A673 (cell line): ENCODE results near the gene LCE7A. TPM values are rescaled to one million over a fixed set of nuclear protein-coding genes. Genes with fewer than 3 reads are reported as not detected.
A peak's percentile ranks its signal among the peaks of the same experiment; 100 is the strongest.

ENCODE experiments used
- BruUV-seq: library from RNA; stranded (reverse); fragments of 400-500 nt; replicated peaks from 2 replicates; lab custom pipeline; 2021; lab: Mats Ljungman, UMichigan
- CTCF ChIA-PET: fragments of 300-600 bp; sonication (Branson Sonifier 250); formaldehyde crosslinking; loops from one replicate; lab custom pipeline; 2022; ENCODE audit warnings: antibody characterized with exemption; lab: Charles Lee
- POLR2A ChIA-PET: fragments of 300-600 bp; sonication (Branson Sonifier 250); formaldehyde crosslinking; loops from one replicate; lab custom pipeline; 2022; ENCODE audit warnings: antibody characterized with exemption; ENCODE audit not compliant: low non-redundant PET; lab: Charles Lee
- DNase-seq: peaks from one replicate; pipeline ENCODE4 v3.0.0-alpha.2; 2015; ENCODE audit warnings: low spot score
- H3K27ac ChIP-seq: fragments of 200-600 bp; sonication (generic); 2 replicates; pipeline ENCODE4 v1.5.1; 2016; ENCODE audit warnings: mixed run types, low read depth, mild to moderate bottlenecking, mixed read lengths, antibody characterized with exemption, low read length; ENCODE audit not compliant: poor library complexity, severe bottlenecking
- H3K27me3 ChIP-seq: fragments of 200-600 bp; sonication (generic); replicated peaks from 2 replicates; pipeline ENCODE4 v1.6.1; 2017; ENCODE audit warnings: mixed run types, low read depth, mild to moderate bottlenecking, mixed read lengths, antibody characterized with exemption, low read length; ENCODE audit not compliant: insufficient read depth, poor library complexity
- H3K36me3 ChIP-seq: fragments of 200-600 bp; sonication (generic); 2 replicates; pipeline ENCODE4 v1.6.1; 2016; ENCODE audit warnings: mixed run types, mild to moderate bottlenecking, mixed read lengths, antibody characterized with exemption, low read length; ENCODE audit not compliant: insufficient read depth, poor library complexity, severe bottlenecking
- H3K4me1 ChIP-seq: fragments of 200-600 bp; sonication (generic); 2 replicates; pipeline ENCODE4 v1.6.1; 2017; ENCODE audit warnings: mixed run types, mild to moderate bottlenecking, mixed read lengths, antibody characterized with exemption, low read length; ENCODE audit not compliant: insufficient read depth, poor library complexity, severe bottlenecking
- H3K4me3 ChIP-seq: fragments of 200-600 bp; sonication (generic); 2 replicates; pipeline ENCODE4 v1.5.1; 2016; ENCODE audit warnings: low read depth, mixed run types, mild to moderate bottlenecking, mixed read lengths, low read length; ENCODE audit not compliant: poor library complexity, severe bottlenecking
- H3K9me3 ChIP-seq: fragments of 200-600 bp; sonication (generic); 2 replicates; pipeline ENCODE4 v1.6.1; 2016; ENCODE audit warnings: mixed run types, low read depth, mild to moderate bottlenecking, mixed read lengths, antibody characterized with exemption, low read length; ENCODE audit not compliant: poor library complexity, severe bottlenecking
- CTCF ChIP-seq: fragments of 300-800, 200-600 bp; sonication (generic); conservative IDR thresholded peaks from 2 replicates; pipeline ENCODE4 v1.5.1; 2017; ENCODE audit warnings: low read depth, mild to moderate bottlenecking, antibody characterized with exemption, low read length, moderate library complexity, mixed read lengths
- EZH2 ChIP-seq: fragments of 200-600 bp; sonication (generic); IDR thresholded peaks from 2 replicates; pipeline ENCODE4 v1.6.1; 2017; ENCODE audit warnings: borderline replicate concordance, low read depth, mild to moderate bottlenecking, mixed read lengths, antibody characterized with exemption, low read length; ENCODE audit not compliant: poor library complexity, severe bottlenecking
- intact Hi-C: fragments of 100-400 bp; cut with micrococcal nuclease; formaldehyde crosslinking; loops from one replicate; pipeline ENCODE4 v1.10.0; 2022; ENCODE audit not compliant: unreplicated experiment
- total RNA-seq: library from RNA; stranded (reverse); gene quantifications from 2 replicates; pipeline ENCODE4 v1.2.3, GENCODE V29; 2021

The LCE7A gene
- total RNA-seq, 1 experiment from 2014 or later, result not detected

- ChIA-PET CTCF (no interaction called here), POLR2A (no interaction called here)
- BruUV-seq, result no TSS peak
- H3K4me1 ChIP-seq, result no peaks in the 10 kb centered on the region
- no peaks in the 10 kb centered on the region for H3K9me3 ChIP-seq
- intact Hi-C loops, result loop anchor here (5.0 to 10.0 kb wide), 3 partner anchors 181 to 349 kb away; partner anchors contain the start of gene SPRR2A
- H3K36me3 ChIP-seq, result no peaks in the 10 kb centered on the region
- H3K27ac ChIP-seq, result no peak overlapping the region
- no peak for DNase-seq
- TF ChIP-seq CTCF (no peak), EZH2 (no peak)
- no peak overlapping the region for H3K4me3 ChIP-seq
- H3K27me3 ChIP-seq, result no peaks in the 10 kb centered on the region
Measured at GRCh38 chr1:152873495-152873894, 13.7 kb downstream of the LCE7A start.

GRCh38 chr1:152876827-152877226 is 17.0 kb downstream of the LCE7A start:
- no peaks in the 10 kb centered on the region for H3K4me1 ChIP-seq
- H3K27ac ChIP-seq, result no peak overlapping the region
- H3K9me3 ChIP-seq, result no peaks in the 10 kb centered on the region
- ChIA-PET POLR2A (no interaction called here), CTCF (no interaction called here)
- no peaks in the 10 kb centered on the region for H3K36me3 ChIP-seq
- TF ChIP-seq CTCF, result no peak
- no peak for TF ChIP-seq EZH2
- H3K27me3 ChIP-seq, result no peaks in the 10 kb centered on the region
- DNase-seq, result no peak
- intact Hi-C loops, result loop anchor here (10.0 kb wide), 2 partner anchors 178 to 318 kb away; partner anchors contain the start of gene SPRR2A
- BruUV-seq, result no TSS peak
- H3K4me3 ChIP-seq, result no peak overlapping the region

- ChIA-PET CTCF (interaction anchor here (0.8 kb wide), 1 partner anchor 155 kb away, joined by 3 read pairs; no protein-coding TSS in a partner anchor), POLR2A (no interaction called here)
- no peak within 1 kb of the TSS for H3K27ac ChIP-seq
- H3K27me3 ChIP-seq, result no peaks in the 10 kb centered on the region
- no TSS peak for BruUV-seq
- H3K4me1 ChIP-seq, result no peaks in the 10 kb centered on the region
- no peak within 1 kb of the TSS for H3K4me3 ChIP-seq
- peak; percentile 46 for DNase-seq
- peak; percentile 60 for TF ChIP-seq CTCF
- TF ChIP-seq EZH2, result no peak
- no peaks in the 10 kb centered on the region for H3K36me3 ChIP-seq
- H3K9me3 ChIP-seq, result no peaks in the 10 kb centered on the region
- intact Hi-C loops, result loop anchor here (10.0 kb wide), 2 partner anchors 177 to 317 kb away; partner anchors contain the start of gene SPRR2A
Measured at GRCh38 chr1:152878042-152878441, 18.2 kb downstream of the LCE7A start, which contains the start of gene SMCP. SMCP (plus strand) TSS chr1:152878322; CDS start chr1:152884423, 6,101 bp downstream.
